Fibroblast of lung (primary cell): ENCODE results near the gene NDUFA6.

ENCODE experiments used
- EZH2 ChIP-seq: IDR thresholded peaks from 2 replicates; pipeline ENCODE4 v1.5.1; 2012; ENCODE audit warnings: low read length, control low read depth, mild to moderate bottlenecking; ENCODE audit errors: missing control alignments
- TF ChIP-seq, protein P1 (sequence below), 2 donors: IDR thresholded peaks in 1 of 2; conservative IDR thresholded peaks in 1 of 2; 1 replicate in 1 of 2; 2 replicates in 1 of 2; pipeline ENCODE4 v1.5.1; 2011 to 2012; ENCODE audit warnings: low read length in 2 of 2, control low read depth in 1 of 2, inconsistent platforms in 1 of 2, low read depth in 1 of 2, mild to moderate bottlenecking in 1 of 2

GRCh38 chr22:42060489-42060888, 30.1 kb downstream of the NDUFA6 start:
- TF ChIP-seq EZH2 = no peak
- TF ChIP-seq, protein P1, sequence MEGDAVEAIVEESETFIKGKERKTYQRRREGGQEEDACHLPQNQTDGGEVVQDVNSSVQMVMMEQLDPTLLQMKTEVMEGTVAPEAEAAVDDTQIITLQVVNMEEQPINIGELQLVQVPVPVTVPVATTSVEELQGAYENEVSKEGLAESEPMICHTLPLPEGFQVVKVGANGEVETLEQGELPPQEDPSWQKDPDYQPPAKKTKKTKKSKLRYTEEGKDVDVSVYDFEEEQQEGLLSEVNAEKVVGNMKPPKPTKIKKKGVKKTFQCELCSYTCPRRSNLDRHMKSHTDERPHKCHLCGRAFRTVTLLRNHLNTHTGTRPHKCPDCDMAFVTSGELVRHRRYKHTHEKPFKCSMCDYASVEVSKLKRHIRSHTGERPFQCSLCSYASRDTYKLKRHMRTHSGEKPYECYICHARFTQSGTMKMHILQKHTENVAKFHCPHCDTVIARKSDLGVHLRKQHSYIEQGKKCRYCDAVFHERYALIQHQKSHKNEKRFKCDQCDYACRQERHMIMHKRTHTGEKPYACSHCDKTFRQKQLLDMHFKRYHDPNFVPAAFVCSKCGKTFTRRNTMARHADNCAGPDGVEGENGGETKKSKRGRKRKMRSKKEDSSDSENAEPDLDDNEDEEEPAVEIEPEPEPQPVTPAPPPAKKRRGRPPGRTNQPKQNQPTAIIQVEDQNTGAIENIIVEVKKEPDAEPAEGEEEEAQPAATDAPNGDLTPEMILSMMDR (conservative IDR thresholded peaks at IDR 0.05 in 1 of 2, IDR thresholded peaks at IDR 0.05 in 1 of 2; ENCODE audit: low read depth in 1 of 2, low read length in 2 of 2) = no peak
